Mucosa of descending colon (tissue), 3 donors: ENCODE measurements around the gene MXI1. TPM values are rescaled to one million over a fixed set of nuclear protein-coding genes. Genes with fewer than 3 reads are reported as not detected.

Experiments
- ATAC-seq: fragments of 200-7000 bp; cut with Tn5 transposase; one replicate; pipeline ENCODE4 v1.9.1; 2020; ENCODE audit warnings: mild to moderate bottlenecking, moderate library complexity
- DNase-seq, 3 donors: peaks; one replicate each; pipeline ENCODE4 v3.0.0-alpha.2; 2020
- H3K36me3 ChIP-seq: fragments of 200-600 bp; one replicate; pipeline ENCODE4 v1.8.0; 2021; ENCODE audit warnings: low read depth, mild to moderate bottlenecking
- H3K4me1 ChIP-seq: fragments of 200-600 bp; one replicate; pipeline ENCODE4 v1.8.0; 2021; ENCODE audit warnings: low read depth, mild to moderate bottlenecking
- H3K4me3 ChIP-seq: fragments of 200-600 bp; one replicate; pipeline ENCODE4 v1.8.0; 2021; ENCODE audit warnings: mild to moderate bottlenecking
- H3K9me3 ChIP-seq: fragments of 200-600 bp; one replicate; pipeline ENCODE4 v1.8.0; 2021; ENCODE audit warnings: mild to moderate bottlenecking
- intact Hi-C, 2 donors: fragments of 100-400 bp; cut with DNase I in 1 of 2; cut with micrococcal nuclease in 1 of 2; formaldehyde crosslinking; loops; one replicate each; pipeline versions ENCODE4 v1.11.0 to v1.11.1; 2022; cut with DNase I, micrococcal nuclease
- total RNA-seq, 3 donors: library from RNA; stranded (reverse); fragmentation: NEBNext Ultra II Directional in 2 of 3; extraction: Animal tissue kit (Norgen Biotek cat#: 25700) in 2 of 3; gene quantifications; one replicate each; pipeline versions ENCODE4 v1.2.1 to v1.2.4, GENCODE V29; 2021 to 2023
- TF ChIP-seq, protein P1 (sequence below): fragments of 200-600 bp; IDR thresholded peaks from one replicate; pipeline ENCODE4 v1.8.0; 2022; ENCODE audit warnings: antibody characterized with exemption, mild to moderate bottlenecking
- donor health status: DM: no; HTN: no; CAD: no; lungs with moderate emphysema.
- donor health status: DM: no; HTN: no; CAD: no.
- donor health status: DM: no; HTN: yes; CAD: no.

Gene MXI1
- total RNA-seq, 3 donors from 2014 or later: 112 to 144 (median 139) TPM

DNA sequence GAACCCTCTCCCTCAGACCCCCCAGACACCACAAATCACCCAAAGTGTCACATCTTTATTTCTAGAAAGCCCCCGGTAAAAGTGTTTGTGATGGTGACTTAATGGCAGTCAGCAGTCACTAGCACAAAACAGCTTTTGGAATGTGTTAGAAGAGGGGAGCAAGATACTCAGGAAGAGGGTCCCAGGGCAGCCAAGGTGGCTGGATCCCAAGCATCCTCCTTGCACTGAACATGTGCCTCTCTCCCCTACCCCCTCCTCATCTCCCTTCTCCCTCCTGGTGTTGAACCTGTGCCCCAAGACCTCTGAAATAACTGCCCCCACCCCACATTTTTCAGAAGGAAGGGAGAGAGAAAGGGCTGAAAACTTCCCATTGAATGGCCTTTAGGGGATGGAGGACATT lies 37.8 kb upstream of the MXI1 start:
- TF ChIP-seq, protein P1, sequence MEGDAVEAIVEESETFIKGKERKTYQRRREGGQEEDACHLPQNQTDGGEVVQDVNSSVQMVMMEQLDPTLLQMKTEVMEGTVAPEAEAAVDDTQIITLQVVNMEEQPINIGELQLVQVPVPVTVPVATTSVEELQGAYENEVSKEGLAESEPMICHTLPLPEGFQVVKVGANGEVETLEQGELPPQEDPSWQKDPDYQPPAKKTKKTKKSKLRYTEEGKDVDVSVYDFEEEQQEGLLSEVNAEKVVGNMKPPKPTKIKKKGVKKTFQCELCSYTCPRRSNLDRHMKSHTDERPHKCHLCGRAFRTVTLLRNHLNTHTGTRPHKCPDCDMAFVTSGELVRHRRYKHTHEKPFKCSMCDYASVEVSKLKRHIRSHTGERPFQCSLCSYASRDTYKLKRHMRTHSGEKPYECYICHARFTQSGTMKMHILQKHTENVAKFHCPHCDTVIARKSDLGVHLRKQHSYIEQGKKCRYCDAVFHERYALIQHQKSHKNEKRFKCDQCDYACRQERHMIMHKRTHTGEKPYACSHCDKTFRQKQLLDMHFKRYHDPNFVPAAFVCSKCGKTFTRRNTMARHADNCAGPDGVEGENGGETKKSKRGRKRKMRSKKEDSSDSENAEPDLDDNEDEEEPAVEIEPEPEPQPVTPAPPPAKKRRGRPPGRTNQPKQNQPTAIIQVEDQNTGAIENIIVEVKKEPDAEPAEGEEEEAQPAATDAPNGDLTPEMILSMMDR: no peak
- H3K36me3 ChIP-seq: no peaks in the 10 kb centered on the region
- H3K9me3 ChIP-seq: no peaks in the 10 kb centered on the region
- ATAC-seq: no peak
- H3K4me1 ChIP-seq: peaks cover 20% of the 10 kb centered on the region
- intact Hi-C loops: no loop called here
- no peak for DNase-seq
- H3K4me3 ChIP-seq: no peak overlapping the region

DNA sequence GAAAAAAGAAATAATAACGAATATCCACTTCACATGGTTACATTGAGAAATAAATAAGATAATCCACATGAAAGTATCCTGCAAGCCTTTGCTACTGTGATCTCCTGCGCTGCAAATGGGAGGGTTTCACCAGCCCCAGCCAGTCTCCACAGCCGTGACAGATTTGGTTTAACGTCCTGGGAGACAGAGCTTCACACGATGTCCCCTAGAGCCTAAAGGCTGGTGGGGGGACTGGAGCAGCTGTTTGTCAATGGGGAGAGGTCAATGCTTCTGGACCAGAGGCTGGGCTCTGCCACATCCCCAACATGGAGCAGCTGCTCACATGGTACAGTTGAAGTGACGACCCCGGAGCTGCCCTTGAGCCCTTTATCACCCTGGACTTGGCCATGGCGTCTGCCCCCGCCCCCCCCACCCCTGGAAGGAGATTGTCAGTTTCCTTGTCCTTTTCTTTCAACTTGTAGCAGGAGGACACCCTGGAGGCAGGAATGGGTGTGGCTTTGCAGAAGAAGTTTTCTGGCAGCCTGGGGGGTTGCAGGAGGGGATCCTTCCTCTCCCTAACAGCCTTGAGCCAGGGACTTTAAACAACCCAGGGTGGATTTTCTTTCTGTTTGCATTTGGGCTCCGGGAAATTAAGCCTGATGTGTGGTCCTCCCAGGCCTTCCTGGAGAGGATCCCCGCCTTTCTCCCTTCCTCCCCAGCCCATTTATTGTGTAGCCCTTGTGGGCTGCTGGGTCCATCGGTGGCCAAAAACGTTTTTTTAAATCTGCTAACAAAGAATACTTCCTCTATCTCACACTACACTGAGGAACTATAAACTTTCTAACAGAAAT lies 37.0 kb upstream of the MXI1 start:
- no peaks in the 10 kb centered on the region for H3K36me3 ChIP-seq
- TF ChIP-seq, protein P1: no peak
- intact Hi-C loops: no loop called here
- no peak overlapping the region for H3K4me3 ChIP-seq
- no peak for DNase-seq
- no peaks in the 10 kb centered on the region for H3K9me3 ChIP-seq
- no peak for ATAC-seq
- peaks cover 20% of the 10 kb centered on the region for H3K4me1 ChIP-seq

DNA sequence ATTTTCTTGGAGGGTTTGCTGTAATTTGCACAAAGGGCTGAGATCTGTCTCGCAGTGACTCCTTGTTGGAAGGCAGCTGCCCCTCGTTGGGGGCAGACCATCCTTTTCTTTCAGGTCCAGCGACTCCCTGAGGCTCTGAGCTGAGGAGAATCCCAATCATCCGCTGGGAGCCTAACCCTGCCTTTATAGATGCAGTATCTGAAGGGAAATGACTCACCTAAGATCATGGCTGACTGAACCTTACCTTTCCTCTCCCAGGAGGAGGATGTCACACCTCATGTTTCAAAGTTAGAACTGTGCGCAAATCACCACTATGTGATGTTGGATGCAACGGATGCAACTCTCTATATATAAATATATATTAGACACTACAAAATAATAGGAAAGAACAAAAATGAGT lies 36.4 kb upstream of the MXI1 start:
- Histone ChIP-seq H3K4me1 (peaks cover 20% of the 10 kb centered on the region), H3K9me3 (no peaks in the 10 kb centered on the region), H3K4me3 (no peak overlapping the region), H3K36me3 (no peaks in the 10 kb centered on the region)
- DNase-seq (no peak), ATAC-seq (peak; percentile 66)
- intact Hi-C loops: no loop called here
- TF ChIP-seq, protein P1: no peak

DNA sequence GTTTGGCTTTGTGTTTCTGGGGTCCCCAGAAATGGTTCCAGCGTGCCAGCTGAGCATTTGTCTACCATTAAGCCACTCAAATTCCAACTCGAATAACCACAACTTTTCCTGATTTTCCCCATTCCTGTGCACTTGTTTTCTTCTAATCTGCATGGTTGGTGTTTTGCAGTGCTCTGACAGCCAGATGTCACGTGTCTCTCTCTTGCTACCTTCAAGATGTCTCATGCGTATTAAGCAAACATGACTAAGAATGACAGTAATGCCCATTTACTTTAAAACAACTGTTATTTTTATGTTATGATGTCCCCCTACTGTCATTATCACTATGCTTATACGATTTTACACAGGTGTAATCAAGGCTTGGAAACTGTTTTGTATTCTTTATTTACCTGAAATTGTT lies 35.2 kb upstream of the MXI1 start:
- TF ChIP-seq, protein P1: no peak
- intact Hi-C loops: no loop called here
- Histone ChIP-seq H3K9me3 (no peaks in the 10 kb centered on the region), H3K4me3 (no peak overlapping the region), H3K4me1 (peaks cover 20% of the 10 kb centered on the region), H3K36me3 (no peaks in the 10 kb centered on the region)
- DNase-seq (no peak), ATAC-seq (no peak)

DNA sequence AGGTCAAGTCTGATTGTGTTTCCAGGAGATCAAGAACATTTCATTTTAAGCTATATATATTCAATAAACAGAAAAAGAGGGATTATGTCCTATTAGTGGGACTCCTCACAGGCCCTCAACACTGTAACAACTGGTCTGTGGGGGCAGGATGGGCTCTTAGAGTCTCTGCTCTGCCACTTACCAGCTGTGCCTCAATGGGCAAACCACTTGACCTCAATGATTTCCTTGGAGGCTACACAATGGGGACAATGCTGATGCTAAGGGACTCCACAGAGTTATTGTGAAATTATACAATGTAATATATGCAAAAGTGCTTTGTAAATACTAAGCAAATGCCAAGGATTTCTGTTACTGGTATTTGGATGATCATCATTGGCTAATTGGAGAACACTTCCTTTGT lies 33.2 kb upstream of the MXI1 start:
- no peaks in the 10 kb centered on the region for H3K9me3 ChIP-seq
- no peaks in the 10 kb centered on the region for H3K36me3 ChIP-seq
- no peak overlapping the region for H3K4me3 ChIP-seq
- peaks cover 10% of the 10 kb centered on the region for H3K4me1 ChIP-seq
- TF ChIP-seq, protein P1: no peak
- intact Hi-C loops: no loop called here
- DNase-seq (no peak), ATAC-seq (no peak)
